ENCODE data around the gene COPS9. TPM values are rescaled to one million over a fixed set of nuclear protein-coding genes. Genes with fewer than 3 reads are reported as not detected.

COPS9 gene
- total and polyA plus RNA-seq, 2 donors (not counting 1 experiment from before 2014, with no cell fraction given), result 48.7 to 69.9 TPM

DNA sequence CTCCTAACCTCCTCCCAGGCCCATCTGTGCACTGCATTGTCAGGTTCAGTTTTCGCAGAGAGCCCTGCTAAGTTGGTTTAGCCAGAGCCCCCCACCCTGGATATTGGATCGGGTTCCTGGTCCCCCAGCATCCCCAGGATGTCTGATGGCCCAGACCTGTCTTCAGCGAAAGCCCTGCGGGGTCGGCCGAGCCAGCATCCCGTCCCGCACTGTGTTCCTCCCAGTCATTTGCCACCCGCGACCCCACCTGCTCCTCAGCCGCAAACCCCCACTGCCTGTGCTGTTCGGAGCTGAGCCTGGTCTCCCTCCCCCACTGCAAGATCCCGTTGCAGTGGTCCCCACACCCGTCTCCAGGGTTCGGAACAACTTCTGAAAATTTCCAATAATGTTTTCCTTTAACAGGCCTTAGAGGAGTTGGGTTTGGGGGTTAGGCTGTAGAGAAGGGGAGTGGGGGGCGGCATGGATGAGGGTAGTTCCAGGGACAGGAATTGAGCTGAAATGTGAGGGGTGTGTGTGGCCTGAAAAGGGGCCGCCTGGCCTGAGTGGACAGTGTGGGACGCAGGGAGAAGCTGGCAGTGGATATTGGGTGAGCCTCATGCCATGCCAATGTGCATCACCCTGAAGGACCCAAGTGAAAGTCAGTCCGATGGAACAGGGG is 1.6 kb upstream of the COPS9 start:
- H3K36me3 ChIP-seq (replicated peaks in 1 of 2; ENCODE audit: control extremely low read depth in 1 of 2, control insufficient read depth in 1 of 2, extremely low read depth in 1 of 2, insufficient read depth in 2 of 2, low read length in 1 of 2), result peaks cover 0 to 8% of the 10 kb centered on the region in 2 experiments
- H3K27ac ChIP-seq (ENCODE audit: low read length in 2 of 2), result no peak overlapping the region
- Mint-ChIP-seq H3K4me3 (peak overlapping the region; percentile 93), H3K27ac (peak overlapping the region; percentile 37), H3K9me3 (ENCODE audit: insufficient read depth) (no peaks in the 10 kb centered on the region), H3K4me1 (peaks cover 29% of the 10 kb centered on the region), H3K27me3 (peaks cover 11% of the 10 kb centered on the region)
- ChIA-PET POLR2A (no interaction called here), CTCF (interaction anchor here (9.2 kb wide), 1 partner anchor 78 kb away, joined by 136 read pairs; no protein-coding TSS in a partner anchor)
- H4K20me1 ChIP-seq (ENCODE audit: control insufficient read depth, insufficient read depth, low read length, poor library complexity, severe bottlenecking), result peaks cover 19% of the 10 kb centered on the region
- H3K4me1 ChIP-seq (ENCODE audit: control insufficient read depth in 2 of 2, insufficient read depth in 2 of 2, low read length in 2 of 2), result peaks cover 12 to 22% of the 10 kb centered on the region in 2 donors
- peaks cover 34% of the 10 kb centered on the region for H3K79me2 ChIP-seq (ENCODE audit: control insufficient read depth, insufficient read depth, low read length)
- ATAC-seq (ENCODE audit: low read depth) (no peak), DNase-seq (no peak)
- H3K4me3 ChIP-seq (ENCODE audit: control extremely low read depth in 1 of 5, extremely low read depth in 1 of 5, insufficient read depth in 1 of 5, low read depth in 2 of 5, low read length in 4 of 5), result no peak overlapping the region
- no peak overlapping the region for H3K9ac ChIP-seq (ENCODE audit: low read length)
- H3K4me2 ChIP-seq (replicated peaks; ENCODE audit: low read depth, low read length, poor library complexity, severe bottlenecking), result no peak overlapping the region
- H2AFZ ChIP-seq (ENCODE audit: insufficient read depth, low read depth, low read length, poor library complexity, severe bottlenecking), result peak overlapping the region; percentile 99
- peaks cover 0 to 2% (median under 1%) of the 10 kb centered on the region in 4 experiments for H3K27me3 ChIP-seq (replicated peaks in 1 of 4; ENCODE audit: control extremely low read depth in 1 of 4, control insufficient read depth in 3 of 4, insufficient read depth in 4 of 4, low read length in 3 of 4)
- 97% methylated on average over 16 of the region's 19 CpGs for WGBS (ENCODE audit: insufficient coverage)
- H3K9me3 ChIP-seq (ENCODE audit: control extremely low read depth in 1 of 3, control insufficient read depth in 2 of 3, insufficient read depth in 1 of 3, low read length in 2 of 3), result no peaks in the 10 kb centered on the region
- TF ChIP-seq, protein P1, sequence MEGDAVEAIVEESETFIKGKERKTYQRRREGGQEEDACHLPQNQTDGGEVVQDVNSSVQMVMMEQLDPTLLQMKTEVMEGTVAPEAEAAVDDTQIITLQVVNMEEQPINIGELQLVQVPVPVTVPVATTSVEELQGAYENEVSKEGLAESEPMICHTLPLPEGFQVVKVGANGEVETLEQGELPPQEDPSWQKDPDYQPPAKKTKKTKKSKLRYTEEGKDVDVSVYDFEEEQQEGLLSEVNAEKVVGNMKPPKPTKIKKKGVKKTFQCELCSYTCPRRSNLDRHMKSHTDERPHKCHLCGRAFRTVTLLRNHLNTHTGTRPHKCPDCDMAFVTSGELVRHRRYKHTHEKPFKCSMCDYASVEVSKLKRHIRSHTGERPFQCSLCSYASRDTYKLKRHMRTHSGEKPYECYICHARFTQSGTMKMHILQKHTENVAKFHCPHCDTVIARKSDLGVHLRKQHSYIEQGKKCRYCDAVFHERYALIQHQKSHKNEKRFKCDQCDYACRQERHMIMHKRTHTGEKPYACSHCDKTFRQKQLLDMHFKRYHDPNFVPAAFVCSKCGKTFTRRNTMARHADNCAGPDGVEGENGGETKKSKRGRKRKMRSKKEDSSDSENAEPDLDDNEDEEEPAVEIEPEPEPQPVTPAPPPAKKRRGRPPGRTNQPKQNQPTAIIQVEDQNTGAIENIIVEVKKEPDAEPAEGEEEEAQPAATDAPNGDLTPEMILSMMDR (IDR thresholded peaks at IDR 0.05), result no peak
- TF ChIP-seq EZH2 (IDR thresholded peaks at IDR 0.05; ENCODE audit: borderline replicate concordance, insufficient read depth, low read depth, low read length, poor library complexity, severe bottlenecking), result no peak
- intact Hi-C loops (cut with micrococcal nuclease), result loop anchor here (2.0 to 5.0 kb wide), 3 partner anchors 300 to 735 kb away; partner anchors contain the start of genes CAPN10, GPC1 and HDAC4

DNA sequence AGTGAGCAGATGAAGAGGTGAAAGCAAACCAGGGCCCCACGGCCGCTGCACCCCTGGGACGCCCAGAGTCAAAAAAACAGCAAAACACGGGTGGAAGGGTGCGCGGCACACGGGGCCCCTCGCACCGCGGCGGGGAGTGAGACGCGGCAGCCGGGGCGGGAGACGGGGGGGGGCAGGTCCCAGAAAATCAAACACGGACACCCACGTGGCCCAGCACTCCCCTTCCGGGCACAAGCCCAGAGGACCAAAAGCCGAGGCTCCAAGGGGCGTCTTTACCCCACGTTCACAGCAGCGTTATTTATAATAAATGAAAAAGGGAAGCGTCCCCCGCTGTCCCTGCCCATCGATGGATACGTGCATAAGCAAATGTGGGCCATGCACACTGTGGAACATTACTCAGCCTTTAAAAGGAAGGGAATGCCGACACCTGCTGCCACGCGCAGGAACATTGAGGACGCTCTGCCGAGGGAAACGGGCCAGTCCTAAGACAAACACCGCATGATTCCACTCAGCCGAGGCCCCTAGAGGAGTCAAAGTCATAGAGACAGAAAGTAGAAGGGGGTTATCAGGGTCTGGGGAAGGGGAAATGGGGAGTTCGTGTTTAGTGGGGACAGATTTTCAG is 677 bp upstream of the COPS9 start:
- Histone ChIP-seq H3K4me2 (replicated peaks; ENCODE audit: low read depth, low read length, poor library complexity, severe bottlenecking) (peak overlapping the region; percentile 94), H3K27me3 (replicated peaks in 1 of 4; ENCODE audit: control extremely low read depth in 1 of 4, control insufficient read depth in 3 of 4, insufficient read depth in 4 of 4, low read length in 3 of 4) (no peaks in the 10 kb centered on the region), H4K20me1 (ENCODE audit: control insufficient read depth, insufficient read depth, low read length, poor library complexity, severe bottlenecking) (peaks cover 19% of the 10 kb centered on the region), H3K9me3 (ENCODE audit: control extremely low read depth in 1 of 3, control insufficient read depth in 2 of 3, insufficient read depth in 1 of 3, low read length in 2 of 3) (no peaks in the 10 kb centered on the region), H3K27ac (ENCODE audit: low read length in 2 of 2) (peak overlapping the region in 1 of 2 donors; percentile 68), H3K36me3 (replicated peaks in 1 of 2; ENCODE audit: control extremely low read depth in 1 of 2, control insufficient read depth in 1 of 2, extremely low read depth in 1 of 2, insufficient read depth in 2 of 2, low read length in 1 of 2) (peaks cover 0 to 17% of the 10 kb centered on the region in 2 experiments), H2AFZ (ENCODE audit: insufficient read depth, low read depth, low read length, poor library complexity, severe bottlenecking) (peak overlapping the region; percentile 99), H3K79me2 (ENCODE audit: control insufficient read depth, insufficient read depth, low read length) (peaks cover 34% of the 10 kb centered on the region), H3K4me1 (ENCODE audit: control insufficient read depth in 2 of 2, insufficient read depth in 2 of 2, low read length in 2 of 2) (peaks cover 12 to 22% of the 10 kb centered on the region in 2 donors), H3K9ac (ENCODE audit: low read length) (peak overlapping the region; percentile 82), H3K4me3 (ENCODE audit: control extremely low read depth in 1 of 5, extremely low read depth in 1 of 5, insufficient read depth in 1 of 5, low read depth in 2 of 5, low read length in 4 of 5) (peak overlapping the region; percentile 31 to 87 (median 67))
- intact Hi-C loops (cut with micrococcal nuclease), result loop anchor here (2.0 to 5.0 kb wide), 3 partner anchors 301 to 734 kb away; partner anchors contain the start of genes CAPN10, GPC1 and HDAC4
- Mint-ChIP-seq H3K4me1 (peaks cover 29% of the 10 kb centered on the region), H3K9me3 (ENCODE audit: insufficient read depth) (no peaks in the 10 kb centered on the region), H3K27me3 (peaks cover 4% of the 10 kb centered on the region), H3K4me3 (peak overlapping the region; percentile 93), H3K27ac (peak overlapping the region; percentile 84)
- ChIA-PET CTCF (no interaction called here), POLR2A (no interaction called here)
- ATAC-seq (ENCODE audit: low read depth) (peak; percentile 28), DNase-seq (no peak)
- WGBS (ENCODE audit: insufficient coverage), result 42% methylated on average over 22 of the region's 36 CpGs
- TF ChIP-seq, protein P1 (IDR thresholded peaks at IDR 0.05), result no peak
- TF ChIP-seq EZH2 (IDR thresholded peaks at IDR 0.05; ENCODE audit: borderline replicate concordance, insufficient read depth, low read depth, low read length, poor library complexity, severe bottlenecking), result no peak

All from B cell (primary cell).